ENCODE results near the gene TANGO2. TPM values are rescaled to one million over a fixed set of nuclear protein-coding genes. Genes with fewer than 3 reads are reported as not detected.
A peak's percentile ranks its signal among the peaks of the same experiment; 100 is the strongest.

The TANGO2 gene
- total and polyA plus RNA-seq, 5 donors from 2014 or later = 39.5 to 48.4 (median 43.2) TPM

- H3K27me3 Mint-ChIP-seq = no peaks in the 10 kb centered on the region
- no peaks in the 10 kb centered on the region for H3K9me3 ChIP-seq (ENCODE audit: control insufficient read depth in 2 of 2, low read length in 2 of 2)
- DNase-seq (no peak), ATAC-seq (ENCODE audit: low read depth in 2 of 2) (no peak)
- no peak overlapping the region for H3K4me3 ChIP-seq (ENCODE audit: low read depth, low read length)
- H3K36me3 ChIP-seq (ENCODE audit: control insufficient read depth, insufficient read depth, low read length) = peaks cover 45% of the 10 kb centered on the region
- H3K4me1 ChIP-seq (ENCODE audit: control insufficient read depth, insufficient read depth, low read length, poor library complexity, severe bottlenecking) = no peaks in the 10 kb centered on the region
- H3K4me3 Mint-ChIP-seq = no peak overlapping the region
- H3K9me3 Mint-ChIP-seq = no peaks in the 10 kb centered on the region
- no peak overlapping the region for H3K27ac ChIP-seq (ENCODE audit: insufficient read depth, low read length, poor library complexity, severe bottlenecking)
- no peaks in the 10 kb centered on the region for H3K27me3 ChIP-seq (ENCODE audit: control insufficient read depth, insufficient read depth, low read length)
- H3K27ac Mint-ChIP-seq = no peak overlapping the region
- H3K4me1 Mint-ChIP-seq = peaks cover 0 to 11% (median 1%) of the 10 kb centered on the region in 4 donors
- peaks cover 16% of the 10 kb centered on the region for H3K36me3 Mint-ChIP-seq
Observed at GRCh38 chr22:20055654-20056053, 34.7 kb downstream of the TANGO2 start.

- Histone ChIP-seq H3K4me1 (ENCODE audit: control insufficient read depth, insufficient read depth, low read length, poor library complexity, severe bottlenecking) (no peaks in the 10 kb centered on the region), H3K9me3 (ENCODE audit: control insufficient read depth in 2 of 2, low read length in 2 of 2) (no peaks in the 10 kb centered on the region), H3K27ac (ENCODE audit: insufficient read depth, low read length, poor library complexity, severe bottlenecking) (no peak overlapping the region), H3K27me3 (ENCODE audit: control insufficient read depth, insufficient read depth, low read length) (no peaks in the 10 kb centered on the region), H3K4me3 (ENCODE audit: low read depth, low read length) (no peak overlapping the region), H3K36me3 (ENCODE audit: control insufficient read depth, insufficient read depth, low read length) (peaks cover 47% of the 10 kb centered on the region)
- Mint-ChIP-seq H3K36me3 (peaks cover 16% of the 10 kb centered on the region), H3K27ac (no peak overlapping the region), H3K27me3 (no peaks in the 10 kb centered on the region), H3K4me3 (no peak overlapping the region), H3K9me3 (no peaks in the 10 kb centered on the region), H3K4me1 (peaks cover 0 to 11% (median 1%) of the 10 kb centered on the region in 4 donors)
- no peak for ATAC-seq (ENCODE audit: low read depth in 2 of 2)
- DNase-seq = no peak
Observed at GRCh38 chr22:20056161-20056560, 35.3 kb downstream of the TANGO2 start.

- Histone ChIP-seq H3K27ac (ENCODE audit: insufficient read depth, low read length, poor library complexity, severe bottlenecking) (no peak overlapping the region), H3K9me3 (ENCODE audit: control insufficient read depth in 2 of 2, low read length in 2 of 2) (no peaks in the 10 kb centered on the region), H3K4me1 (ENCODE audit: control insufficient read depth, insufficient read depth, low read length, poor library complexity, severe bottlenecking) (no peaks in the 10 kb centered on the region), H3K4me3 (ENCODE audit: low read depth, low read length) (no peak overlapping the region), H3K36me3 (ENCODE audit: control insufficient read depth, insufficient read depth, low read length) (peaks cover 54% of the 10 kb centered on the region), H3K27me3 (ENCODE audit: control insufficient read depth, insufficient read depth, low read length) (no peaks in the 10 kb centered on the region)
- Mint-ChIP-seq H3K36me3 (peaks cover 16% of the 10 kb centered on the region), H3K4me1 (peaks cover 0 to 11% (median 1%) of the 10 kb centered on the region in 4 donors), H3K9me3 (no peaks in the 10 kb centered on the region), H3K27me3 (no peaks in the 10 kb centered on the region), H3K27ac (no peak overlapping the region), H3K4me3 (no peak overlapping the region)
- ATAC-seq (ENCODE audit: low read depth in 2 of 2) = no peak
- no peak for DNase-seq
Observed at GRCh38 chr22:20056696-20057386, 35.9 kb downstream of the TANGO2 start.

GRCh38 chr22:20057596-20058268, 36.8 kb downstream of the TANGO2 start:
- Mint-ChIP-seq H3K4me3 (no peak overlapping the region), H3K27ac (no peak overlapping the region), H3K9me3 (no peaks in the 10 kb centered on the region), H3K4me1 (peaks cover 0 to 11% (median 1%) of the 10 kb centered on the region in 4 donors), H3K27me3 (no peaks in the 10 kb centered on the region), H3K36me3 (peaks cover 16% of the 10 kb centered on the region)
- Histone ChIP-seq H3K27me3 (ENCODE audit: control insufficient read depth, insufficient read depth, low read length) (no peaks in the 10 kb centered on the region), H3K27ac (ENCODE audit: insufficient read depth, low read length, poor library complexity, severe bottlenecking) (no peak overlapping the region), H3K4me3 (ENCODE audit: low read depth, low read length) (no peak overlapping the region), H3K36me3 (ENCODE audit: control insufficient read depth, insufficient read depth, low read length) (peaks cover 62% of the 10 kb centered on the region), H3K4me1 (ENCODE audit: control insufficient read depth, insufficient read depth, low read length, poor library complexity, severe bottlenecking) (no peaks in the 10 kb centered on the region), H3K9me3 (ENCODE audit: control insufficient read depth in 2 of 2, low read length in 2 of 2) (no peaks in the 10 kb centered on the region)
- ATAC-seq (ENCODE audit: low read depth in 2 of 2) (no peak), DNase-seq (no peak)

GRCh38 chr22:20058989-20059770, 38.3 kb downstream of the TANGO2 start:
- Mint-ChIP-seq H3K27ac (peak overlapping the region in 2 of 3 donors; percentile 32 to 36), H3K27me3 (no peaks in the 10 kb centered on the region), H3K4me1 (peaks cover 0 to 11% (median 1%) of the 10 kb centered on the region in 4 donors), H3K4me3 (no peak overlapping the region), H3K9me3 (no peaks in the 10 kb centered on the region), H3K36me3 (peaks cover 20% of the 10 kb centered on the region)
- Histone ChIP-seq H3K27ac (ENCODE audit: insufficient read depth, low read length, poor library complexity, severe bottlenecking) (no peak overlapping the region), H3K36me3 (ENCODE audit: control insufficient read depth, insufficient read depth, low read length) (peaks cover 56% of the 10 kb centered on the region), H3K4me1 (ENCODE audit: control insufficient read depth, insufficient read depth, low read length, poor library complexity, severe bottlenecking) (no peaks in the 10 kb centered on the region), H3K4me3 (ENCODE audit: low read depth, low read length) (no peak overlapping the region), H3K9me3 (ENCODE audit: control insufficient read depth in 2 of 2, low read length in 2 of 2) (no peaks in the 10 kb centered on the region), H3K27me3 (ENCODE audit: control insufficient read depth, insufficient read depth, low read length) (no peaks in the 10 kb centered on the region)
- DNase-seq (no peak), ATAC-seq (ENCODE audit: low read depth in 2 of 2) (no peak)

GRCh38 chr22:20060700-20061480, 40.0 kb downstream of the TANGO2 start:
- H3K27me3 ChIP-seq (ENCODE audit: control insufficient read depth, insufficient read depth, low read length) = no peaks in the 10 kb centered on the region
- Mint-ChIP-seq H3K27me3 (no peaks in the 10 kb centered on the region), H3K36me3 (peaks cover 22% of the 10 kb centered on the region), H3K9me3 (no peaks in the 10 kb centered on the region), H3K27ac (peak overlapping the region in 1 of 3 donors; percentile 51), H3K4me3 (no peak overlapping the region), H3K4me1 (peaks cover 0 to 11% (median 1%) of the 10 kb centered on the region in 4 donors)
- no peaks in the 10 kb centered on the region for H3K4me1 ChIP-seq (ENCODE audit: control insufficient read depth, insufficient read depth, low read length, poor library complexity, severe bottlenecking)
- no peaks in the 10 kb centered on the region for H3K9me3 ChIP-seq (ENCODE audit: control insufficient read depth in 2 of 2, low read length in 2 of 2)
- no peak for DNase-seq
- H3K36me3 ChIP-seq (ENCODE audit: control insufficient read depth, insufficient read depth, low read length) = peaks cover 48% of the 10 kb centered on the region
- H3K27ac ChIP-seq (ENCODE audit: insufficient read depth, low read length, poor library complexity, severe bottlenecking) = no peak overlapping the region
- no peak for ATAC-seq (ENCODE audit: low read depth in 2 of 2)
- H3K4me3 ChIP-seq (ENCODE audit: low read depth, low read length) = no peak overlapping the region

- H3K36me3 Mint-ChIP-seq = peaks cover 22% of the 10 kb centered on the region
- no peak overlapping the region for H3K4me3 Mint-ChIP-seq
Observed at GRCh38 chr22:20061481-20061861, 40.6 kb downstream of the TANGO2 start.

More at GRCh38 chr22:20061481-20061861, 40.6 kb downstream of the TANGO2 start:
- Mint-ChIP-seq H3K9me3 (no peaks in the 10 kb centered on the region), H3K4me1 (peaks cover 0 to 11% (median 1%) of the 10 kb centered on the region in 4 donors), H3K27ac (peak overlapping the region in 1 of 3 donors; percentile 51), H3K27me3 (no peaks in the 10 kb centered on the region)
- Histone ChIP-seq H3K36me3 (ENCODE audit: control insufficient read depth, insufficient read depth, low read length) (peaks cover 42% of the 10 kb centered on the region), H3K4me3 (ENCODE audit: low read depth, low read length) (no peak overlapping the region), H3K4me1 (ENCODE audit: control insufficient read depth, insufficient read depth, low read length, poor library complexity, severe bottlenecking) (no peaks in the 10 kb centered on the region), H3K27ac (ENCODE audit: insufficient read depth, low read length, poor library complexity, severe bottlenecking) (no peak overlapping the region), H3K27me3 (ENCODE audit: control insufficient read depth, insufficient read depth, low read length) (no peaks in the 10 kb centered on the region), H3K9me3 (ENCODE audit: control insufficient read depth in 2 of 2, low read length in 2 of 2) (no peaks in the 10 kb centered on the region)
- DNase-seq = no peak
- ATAC-seq (ENCODE audit: low read depth in 2 of 2) = no peak
